Hypothalamus (tissue), 51 donors: ENCODE results near the gene MRPL36.

Experiments
- DNase-seq, 51 donors: peaks; one replicate each; lab custom pipeline; 2025; lab: John Stamatoyannopoulos, UW

Gene MRPL36

DNA sequence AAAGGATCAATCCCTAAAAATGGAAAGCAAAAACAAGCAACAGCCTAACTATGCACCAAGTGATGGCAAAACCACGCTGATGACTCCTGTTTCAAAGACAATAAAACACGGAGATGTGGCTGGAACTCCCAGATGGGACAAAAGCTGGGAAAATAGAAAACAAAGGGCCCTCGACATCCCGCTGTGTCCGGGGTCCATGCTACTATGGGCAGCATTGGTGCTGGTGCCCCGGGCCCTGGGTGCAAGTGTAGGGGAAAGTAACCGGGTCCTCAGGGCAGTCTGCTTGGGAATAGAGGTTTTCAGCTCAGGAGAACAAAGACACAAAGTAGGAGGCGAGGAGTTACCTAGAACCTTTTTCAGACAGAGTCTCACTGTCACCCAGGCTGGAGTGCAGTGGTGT is 46.1 kb downstream of the MRPL36 start:
- no peak for DNase-seq

DNA sequence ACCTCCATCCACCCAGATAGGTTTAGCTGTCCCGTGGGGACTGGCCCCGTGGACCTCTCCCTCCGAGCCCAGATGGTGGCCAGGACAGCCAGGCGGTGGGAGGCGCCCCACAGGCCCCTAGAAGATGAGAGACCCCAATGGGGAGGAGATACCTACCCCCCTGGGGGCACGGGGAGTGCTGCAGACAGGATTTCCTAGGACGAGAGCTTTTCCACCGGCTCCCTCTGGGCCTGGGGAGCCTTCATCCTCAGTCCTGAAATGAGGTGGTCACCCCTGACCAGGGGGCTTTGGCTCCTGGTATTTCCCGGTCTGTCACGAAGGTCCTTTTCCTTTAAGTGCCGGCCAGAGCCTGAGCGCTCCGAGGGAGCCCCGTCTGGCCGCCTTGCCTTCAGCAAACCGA is 46.8 kb downstream of the MRPL36 start:
- no peak for DNase-seq

DNA sequence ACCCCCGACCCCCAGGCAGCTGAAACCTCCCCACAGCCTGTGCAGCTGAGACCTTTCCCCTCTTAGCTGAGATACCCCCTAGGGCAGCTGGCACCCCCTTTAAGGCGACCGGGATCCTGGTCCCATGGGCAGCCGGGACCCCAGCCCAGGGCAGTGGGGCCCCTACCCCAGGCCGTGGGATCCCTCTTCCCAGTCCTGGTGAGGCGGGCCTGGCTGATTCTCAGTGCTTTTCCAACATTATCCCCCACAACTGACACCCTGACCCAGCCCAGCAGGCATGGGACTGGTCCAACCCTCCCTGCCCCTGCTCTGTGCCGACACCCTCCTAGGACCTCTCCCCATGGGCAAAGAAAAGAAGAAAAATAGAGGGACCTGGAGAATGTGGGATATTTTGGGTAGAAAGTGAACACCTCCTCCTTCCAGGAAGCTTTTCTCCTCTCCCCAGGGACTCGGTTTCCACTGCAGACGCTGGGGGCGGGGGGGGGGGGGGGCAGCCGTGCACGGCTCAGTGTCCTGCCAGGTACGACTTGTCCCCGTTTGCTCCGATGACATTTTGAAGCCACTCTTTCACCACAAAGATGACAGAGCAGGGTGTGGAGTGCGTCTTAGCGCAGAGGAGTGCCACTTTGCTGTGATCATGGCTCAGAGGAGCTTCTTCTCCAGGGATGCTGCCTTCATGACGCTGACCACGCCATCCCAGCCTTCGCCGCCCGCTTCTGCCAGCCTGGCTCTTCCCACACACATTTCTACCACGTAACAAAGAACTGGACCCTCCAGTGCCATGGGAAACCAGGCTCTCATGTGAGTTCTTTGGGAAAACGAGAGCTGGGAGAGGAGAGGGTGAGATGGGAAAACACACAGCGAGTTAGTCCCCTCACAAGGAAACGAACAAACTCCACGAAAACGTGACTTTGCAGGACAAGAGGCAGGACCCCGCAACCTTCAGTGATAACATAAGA is 47.5 kb downstream of the MRPL36 start:
- DNase-seq = no peak

DNA sequence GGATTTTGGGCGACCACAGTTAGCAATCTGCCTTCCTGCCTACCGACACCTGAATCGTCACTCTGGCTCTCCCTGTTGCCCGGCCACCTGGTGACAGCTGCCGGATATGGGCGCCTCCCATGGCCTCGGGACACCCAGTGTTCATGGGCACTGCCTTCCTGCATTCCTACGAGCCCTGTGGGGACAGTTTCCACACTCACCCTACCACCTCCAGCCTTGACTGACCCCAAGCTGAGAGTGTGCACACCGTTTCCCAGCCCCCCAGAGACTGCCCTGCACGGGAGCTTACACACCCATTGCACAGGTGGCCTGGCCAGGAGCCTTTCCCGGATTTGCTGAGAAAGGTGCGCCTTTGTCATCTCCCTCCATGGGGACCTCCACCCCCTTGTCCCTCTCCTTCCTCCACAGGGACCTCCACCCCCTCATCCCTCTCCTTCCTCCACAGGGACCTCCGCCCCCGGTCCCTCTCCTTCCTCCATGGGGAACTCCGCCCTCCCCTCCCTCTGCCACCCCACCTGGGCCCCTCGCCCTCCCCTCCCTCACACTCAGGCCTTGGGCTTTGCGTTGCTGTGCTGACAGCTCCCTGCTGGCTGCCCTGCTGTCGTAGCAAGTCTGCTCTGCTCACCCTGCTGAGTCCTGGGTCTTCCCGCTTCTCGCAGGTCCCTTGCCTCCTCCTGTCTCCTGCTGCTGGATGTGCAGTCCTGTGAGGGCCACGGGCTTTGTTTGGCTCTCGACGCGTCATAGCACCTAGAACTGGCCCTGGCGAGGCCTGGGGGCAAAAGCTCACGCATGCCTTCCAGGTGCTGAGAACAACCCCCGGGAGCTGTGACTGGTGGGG is 48.4 kb downstream of the MRPL36 start:
- DNase-seq = no peak

DNA sequence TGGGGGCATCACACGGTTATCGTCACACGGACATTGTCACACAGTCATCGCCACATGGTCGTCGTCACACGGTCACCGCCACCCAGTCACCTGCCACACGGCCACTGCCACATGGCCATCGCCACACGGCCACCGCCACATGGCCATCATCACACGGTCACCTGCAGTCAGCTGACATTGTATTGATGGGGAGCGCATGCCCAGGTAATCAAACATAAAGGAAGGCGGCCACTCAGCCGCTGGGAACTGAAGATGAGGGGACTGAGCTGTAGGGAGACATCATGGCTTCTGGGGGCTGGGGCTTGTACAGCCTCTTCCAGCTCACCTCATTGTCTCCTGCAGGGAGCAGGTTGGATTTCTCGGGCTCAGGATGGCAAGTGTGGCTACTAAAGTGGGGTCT is 49.2 kb downstream of the MRPL36 start:
- DNase-seq = no peak

DNA sequence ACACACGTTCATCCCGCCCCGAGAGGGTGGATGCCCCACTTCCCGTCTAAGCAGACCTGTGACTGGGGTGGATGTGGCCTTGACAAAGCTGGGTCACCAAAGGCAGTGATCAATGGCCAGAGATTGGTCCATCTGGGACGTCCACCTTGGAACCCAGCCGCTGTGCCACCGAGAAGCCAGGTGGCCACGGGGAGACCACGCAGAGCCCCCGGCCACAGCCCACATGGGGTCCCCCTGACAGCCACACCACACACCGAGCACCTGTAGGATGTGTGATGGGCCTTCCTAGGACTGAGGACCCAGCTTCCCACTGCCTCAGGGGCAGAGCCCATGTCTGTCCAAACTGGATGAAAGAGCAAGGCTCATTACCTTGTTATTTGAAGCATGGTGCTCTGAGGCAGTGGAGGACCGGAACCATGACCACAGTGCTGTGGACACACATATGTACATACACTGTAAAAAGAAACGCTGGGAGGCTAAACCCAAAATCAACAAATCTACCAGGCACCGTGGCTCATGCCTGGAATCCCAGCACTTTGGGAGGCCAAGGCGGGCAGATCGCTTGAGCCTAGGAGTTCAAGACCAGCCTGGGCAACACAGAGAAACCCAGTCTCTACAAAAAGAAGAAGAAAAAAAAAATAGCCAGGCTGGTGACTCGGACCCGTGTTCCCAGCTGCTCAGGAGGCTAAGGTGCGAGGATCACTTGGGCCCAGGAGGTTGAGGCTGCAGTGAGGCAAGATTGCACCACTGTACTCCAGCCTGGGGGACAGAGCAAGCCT is 50.1 kb downstream of the MRPL36 start:
- no peak for DNase-seq

DNA sequence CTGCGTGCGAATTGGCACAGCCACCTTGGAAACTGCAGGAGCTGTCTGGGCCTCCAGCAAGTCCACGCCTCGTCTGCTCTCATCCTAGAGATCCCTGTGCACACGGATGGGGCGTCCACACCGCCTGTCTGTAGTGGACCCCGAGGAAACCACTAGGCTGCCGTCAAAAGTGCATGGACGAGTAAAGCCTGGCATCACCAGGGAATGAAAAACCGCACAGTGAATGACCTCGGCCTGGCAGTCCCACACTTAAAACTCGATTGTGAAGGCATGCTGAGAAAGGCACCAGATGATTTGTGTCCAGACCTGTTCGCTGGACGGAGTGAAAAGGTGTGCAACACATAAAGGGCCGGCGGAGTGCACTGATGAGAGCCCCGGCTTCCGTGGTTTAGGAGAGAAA is 50.8 kb downstream of the MRPL36 start:
- DNase-seq = no peak
